ENCODE data around the gene PARD3.

The PARD3 gene

GRCh38 chr10:34486008-34486407, 329.1 kb downstream of the PARD3 start:
- H3K36me3 ChIP-seq (ENCODE audit: control insufficient read depth, insufficient read depth, low read length) = no peaks in the 10 kb centered on the region
- no peak overlapping the region for H3K27ac ChIP-seq (ENCODE audit: low read depth, low read length, severe bottlenecking)
- 76 to 85% methylated on average over 2 to 4 of the region's 5 CpGs for WGBS, 2 experiments (ENCODE audit: insufficient coverage in 2 of 2)
- H3K4me3 ChIP-seq (ENCODE audit: extremely low read depth, insufficient read depth, low read length, poor library complexity, severe bottlenecking) = no peak overlapping the region
- H3K9me3 ChIP-seq (ENCODE audit: control insufficient read depth, low read length) = no peaks in the 10 kb centered on the region
- H3K4me1 ChIP-seq (ENCODE audit: control insufficient read depth, insufficient read depth, low read length, poor library complexity, severe bottlenecking) = peaks cover 10% of the 10 kb centered on the region

- H3K4me1 ChIP-seq (ENCODE audit: control insufficient read depth, insufficient read depth, low read length, poor library complexity, severe bottlenecking) = no peaks in the 10 kb centered on the region
- 100% methylated on average over 1 of the region's 4 CpGs; no CpG with 5 or more reads in 1 of the 2 experiments for WGBS, 2 experiments (ENCODE audit: insufficient coverage in 2 of 2)
- no peak overlapping the region for H3K27ac ChIP-seq (ENCODE audit: low read depth, low read length, severe bottlenecking)
- no peaks in the 10 kb centered on the region for H3K36me3 ChIP-seq (ENCODE audit: control insufficient read depth, insufficient read depth, low read length)
- H3K9me3 ChIP-seq (ENCODE audit: control insufficient read depth, low read length) = no peaks in the 10 kb centered on the region
- no peak overlapping the region for H3K4me3 ChIP-seq (ENCODE audit: extremely low read depth, insufficient read depth, low read length, poor library complexity, severe bottlenecking)
Observed at GRCh38 chr10:34484164-34484563, 330.9 kb downstream of the PARD3 start.

GRCh38 chr10:34480345-34480744, 334.8 kb downstream of the PARD3 start:
- no peaks in the 10 kb centered on the region for H3K4me1 ChIP-seq (ENCODE audit: control insufficient read depth, insufficient read depth, low read length, poor library complexity, severe bottlenecking)
- no peaks in the 10 kb centered on the region for H3K36me3 ChIP-seq (ENCODE audit: control insufficient read depth, insufficient read depth, low read length)
- H3K9me3 ChIP-seq (ENCODE audit: control insufficient read depth, low read length) = no peaks in the 10 kb centered on the region
- H3K27ac ChIP-seq (ENCODE audit: low read depth, low read length, severe bottlenecking) = no peak overlapping the region
- H3K4me3 ChIP-seq (ENCODE audit: extremely low read depth, insufficient read depth, low read length, poor library complexity, severe bottlenecking) = no peak overlapping the region
- WGBS, 2 experiments (ENCODE audit: insufficient coverage in 2 of 2) = 83 to 88% methylated on average over 1 to 2 of the region's 4 CpGs

- Histone ChIP-seq H3K27ac (ENCODE audit: low read depth, low read length, severe bottlenecking) (no peak overlapping the region), H3K4me3 (ENCODE audit: extremely low read depth, insufficient read depth, low read length, poor library complexity, severe bottlenecking) (no peak overlapping the region), H3K36me3 (ENCODE audit: control insufficient read depth, insufficient read depth, low read length) (no peaks in the 10 kb centered on the region), H3K9me3 (ENCODE audit: control insufficient read depth, low read length) (no peaks in the 10 kb centered on the region), H3K4me1 (ENCODE audit: control insufficient read depth, insufficient read depth, low read length, poor library complexity, severe bottlenecking) (no peaks in the 10 kb centered on the region)
- 88 to 97% methylated on average over 6 to 7 of the region's 7 CpGs for WGBS, 2 experiments (ENCODE audit: insufficient coverage in 2 of 2)
Observed at GRCh38 chr10:34479520-34480179, 335.4 kb downstream of the PARD3 start.

- WGBS, 2 experiments (ENCODE audit: insufficient coverage in 2 of 2) = 100% methylated on average over 1 of the region's 2 CpGs; no CpG with 5 or more reads in 1 of the 2 experiments
- no peak overlapping the region for H3K27ac ChIP-seq (ENCODE audit: low read depth, low read length, severe bottlenecking)
Observed at GRCh38 chr10:34477249-34477648, 337.8 kb downstream of the PARD3 start.

GRCh38 chr10:34476608-34477007, 338.5 kb downstream of the PARD3 start:
- Histone ChIP-seq H3K4me1 (ENCODE audit: control insufficient read depth, insufficient read depth, low read length, poor library complexity, severe bottlenecking) (no peaks in the 10 kb centered on the region), H3K27ac (ENCODE audit: low read depth, low read length, severe bottlenecking) (no peak overlapping the region), H3K4me3 (ENCODE audit: extremely low read depth, insufficient read depth, low read length, poor library complexity, severe bottlenecking) (no peak overlapping the region), H3K36me3 (ENCODE audit: control insufficient read depth, insufficient read depth, low read length) (no peaks in the 10 kb centered on the region), H3K9me3 (ENCODE audit: control insufficient read depth, low read length) (no peaks in the 10 kb centered on the region)
- WGBS, 2 experiments (ENCODE audit: insufficient coverage in 2 of 2) = 90% methylated on average over 1 of the region's 3 CpGs; no CpG with 5 or more reads in 1 of the 2 experiments

More at GRCh38 chr10:34477249-34477648, 337.8 kb downstream of the PARD3 start:
- no peaks in the 10 kb centered on the region for H3K36me3 ChIP-seq (ENCODE audit: control insufficient read depth, insufficient read depth, low read length)
- H3K4me3 ChIP-seq (ENCODE audit: extremely low read depth, insufficient read depth, low read length, poor library complexity, severe bottlenecking) = no peak overlapping the region
- no peaks in the 10 kb centered on the region for H3K9me3 ChIP-seq (ENCODE audit: control insufficient read depth, low read length)
- no peaks in the 10 kb centered on the region for H3K4me1 ChIP-seq (ENCODE audit: control insufficient read depth, insufficient read depth, low read length, poor library complexity, severe bottlenecking)

GRCh38 chr10:34475786-34476185, 339.3 kb downstream of the PARD3 start:
- no peak overlapping the region for H3K27ac ChIP-seq (ENCODE audit: low read depth, low read length, severe bottlenecking)
- 81 to 95% methylated on average over 4 to 5 of the region's 5 CpGs for WGBS, 2 experiments (ENCODE audit: insufficient coverage in 2 of 2)

GRCh38 chr10:34475274-34475646, 339.8 kb downstream of the PARD3 start:
- Histone ChIP-seq H3K9me3 (ENCODE audit: control insufficient read depth, low read length) (no peaks in the 10 kb centered on the region), H3K4me3 (ENCODE audit: extremely low read depth, insufficient read depth, low read length, poor library complexity, severe bottlenecking) (no peak overlapping the region), H3K4me1 (ENCODE audit: control insufficient read depth, insufficient read depth, low read length, poor library complexity, severe bottlenecking) (no peaks in the 10 kb centered on the region), H3K27ac (ENCODE audit: low read depth, low read length, severe bottlenecking) (no peak overlapping the region), H3K36me3 (ENCODE audit: control insufficient read depth, insufficient read depth, low read length) (no peaks in the 10 kb centered on the region)
- no CpG with 5 or more reads among the region's 2 CpGs for WGBS, 2 experiments (ENCODE audit: insufficient coverage in 2 of 2)

More at GRCh38 chr10:34475786-34476185, 339.3 kb downstream of the PARD3 start:
- Histone ChIP-seq H3K4me1 (ENCODE audit: control insufficient read depth, insufficient read depth, low read length, poor library complexity, severe bottlenecking) (no peaks in the 10 kb centered on the region), H3K4me3 (ENCODE audit: extremely low read depth, insufficient read depth, low read length, poor library complexity, severe bottlenecking) (no peak overlapping the region), H3K9me3 (ENCODE audit: control insufficient read depth, low read length) (no peaks in the 10 kb centered on the region), H3K36me3 (ENCODE audit: control insufficient read depth, insufficient read depth, low read length) (no peaks in the 10 kb centered on the region)

- Histone ChIP-seq H3K36me3 (ENCODE audit: control insufficient read depth, insufficient read depth, low read length) (no peaks in the 10 kb centered on the region), H3K27ac (ENCODE audit: low read depth, low read length, severe bottlenecking) (no peak overlapping the region), H3K4me1 (ENCODE audit: control insufficient read depth, insufficient read depth, low read length, poor library complexity, severe bottlenecking) (no peaks in the 10 kb centered on the region), H3K4me3 (ENCODE audit: extremely low read depth, insufficient read depth, low read length, poor library complexity, severe bottlenecking) (no peak overlapping the region), H3K9me3 (ENCODE audit: control insufficient read depth, low read length) (no peaks in the 10 kb centered on the region)
- WGBS, 2 experiments (ENCODE audit: insufficient coverage in 2 of 2) = 80 to 90% methylated on average over 1 to 2 of the region's 5 CpGs
Observed at GRCh38 chr10:34474555-34475273, 340.4 kb downstream of the PARD3 start.

- Histone ChIP-seq H3K27ac (ENCODE audit: low read depth, low read length, severe bottlenecking) (no peak overlapping the region), H3K9me3 (ENCODE audit: control insufficient read depth, low read length) (no peaks in the 10 kb centered on the region)
- 88% methylated on average over 1 of the region's 2 CpGs; no CpG with 5 or more reads in 1 of the 2 experiments for WGBS, 2 experiments (ENCODE audit: insufficient coverage in 2 of 2)
Observed at GRCh38 chr10:34474009-34474376, 341.1 kb downstream of the PARD3 start.

More at GRCh38 chr10:34474009-34474376, 341.1 kb downstream of the PARD3 start:
- Histone ChIP-seq H3K4me1 (ENCODE audit: control insufficient read depth, insufficient read depth, low read length, poor library complexity, severe bottlenecking) (no peaks in the 10 kb centered on the region), H3K4me3 (ENCODE audit: extremely low read depth, insufficient read depth, low read length, poor library complexity, severe bottlenecking) (no peak overlapping the region), H3K36me3 (ENCODE audit: control insufficient read depth, insufficient read depth, low read length) (peaks cover 4% of the 10 kb centered on the region)
